CD4-positive, alpha-beta T cell (primary cell): ENCODE data around the gene SEMA5A. TPM values are rescaled to one million over a fixed set of nuclear protein-coding genes. Genes with fewer than 3 reads are reported as not detected.

Experiments
- ATAC-seq: fragments of 200-7000 bp; cut with Tn5 transposase; one replicate; pipeline ENCODE4 v1.10.0; 2022; ENCODE audit warnings: mild to moderate bottlenecking; ENCODE audit not compliant: poor library complexity
- CTCF ChIA-PET: fragments of 350-600 bp; sonication (Branson Sonifier 250); formaldehyde crosslinking; loops from one replicate; lab custom pipeline; 2021; ENCODE audit warnings: antibody characterized with exemption, inconsistent platforms; lab: Charles Lee
- POLR2A ChIA-PET: fragments of 350-600 bp; sonication (Branson Sonifier 250); formaldehyde crosslinking; loops from one replicate; lab custom pipeline; 2021; ENCODE audit warnings: antibody characterized with exemption, inconsistent platforms; lab: Charles Lee
- DNase-seq, 14 experiments: peaks; one replicate each; pipeline ENCODE4 v3.0.0-alpha.2; 2013 to 2020; ENCODE audit warnings: mixed read lengths in 2 of 14
- H3K27ac ChIP-seq, 2 donors: one replicate each; pipeline versions ENCODE4 v1.5.1 to v1.7.0; 2013; ENCODE audit warnings: low read length in 2 of 2, low read depth in 1 of 2, mild to moderate bottlenecking in 1 of 2
- H3K27me3 ChIP-seq, 2 experiments: 1 replicate in 1 of 2; 2 replicates in 1 of 2; pipeline versions ENCODE4 v1.6.1 to v1.7.0; 2013; ENCODE audit warnings: low read length in 2 of 2, control low read depth in 1 of 2, mild to moderate bottlenecking in 1 of 2, moderate library complexity in 1 of 2; ENCODE audit not compliant: insufficient read depth in 2 of 2, control insufficient read depth in 1 of 2
- H3K36me3 ChIP-seq: one replicate; pipeline ENCODE4 v1.6.1; 2013; ENCODE audit warnings: low read length, control low read depth; ENCODE audit not compliant: insufficient read depth
- H3K4me1 ChIP-seq: one replicate; pipeline ENCODE4 v1.6.1; 2013; ENCODE audit warnings: low read length, control low read depth; ENCODE audit not compliant: insufficient read depth
- H3K4me3 ChIP-seq: one replicate; pipeline ENCODE4 v1.5.1; 2013; ENCODE audit warnings: mild to moderate bottlenecking, low read length, moderate library complexity
- H3K9me3 ChIP-seq, 2 experiments: 1 replicate in 1 of 2; 2 replicates in 1 of 2; pipeline versions ENCODE4 v1.6.1 to v1.7.0; 2013; ENCODE audit warnings: low read length in 2 of 2, mild to moderate bottlenecking in 2 of 2, control low read depth in 1 of 2, moderate library complexity in 1 of 2; ENCODE audit not compliant: control insufficient read depth in 1 of 2, insufficient read depth in 1 of 2
- H3K27ac Mint-ChIP-seq: one replicate; pipeline ENCODE4 v1.8.0; 2020; ENCODE audit warnings: mixed read lengths
- H3K27me3 Mint-ChIP-seq: one replicate; pipeline ENCODE4 v1.8.0; 2021; ENCODE audit warnings: mixed read lengths
- H3K36me3 Mint-ChIP-seq: one replicate; pipeline ENCODE4 v1.8.0; 2021; ENCODE audit warnings: low read depth, mixed read lengths
- H3K4me1 Mint-ChIP-seq: one replicate; pipeline ENCODE4 v1.8.0; 2021; ENCODE audit warnings: low read depth, mixed read lengths
- H3K4me3 Mint-ChIP-seq: one replicate; pipeline ENCODE4 v1.8.0; 2020; ENCODE audit warnings: mild to moderate bottlenecking, mixed read lengths
- H3K9me3 Mint-ChIP-seq: one replicate; pipeline ENCODE4 v1.8.0; 2020; ENCODE audit warnings: mixed read lengths
- intact Hi-C, 2 experiments: fragments of 100-400 bp; cut with DNase I in 1 of 2; cut with micrococcal nuclease in 1 of 2; formaldehyde crosslinking; loops; one replicate each; pipeline versions ENCODE4 v1.15.1 to v1.9.0; 2023 to 2025; cut with DNase I, micrococcal nuclease
- total RNA-seq, 174 experiments: library from RNA in 2 of 174; stranded (reverse) in 2 of 174; gene quantifications; one replicate each; pipeline ENCODE4 v1.2.3 and lab custom pipeline; 2021 to 2026
- TF ChIP-seq, protein P1 (sequence below): fragments of 200-600 bp; IDR thresholded peaks from one replicate; pipeline ENCODE4 v1.8.0; 2022; ENCODE audit warnings: antibody characterized with exemption, mild to moderate bottlenecking

The SEMA5A gene
- total RNA-seq, 2 experiments from 2014 or later, result 2.0 to 2.9 TPM

DNA sequence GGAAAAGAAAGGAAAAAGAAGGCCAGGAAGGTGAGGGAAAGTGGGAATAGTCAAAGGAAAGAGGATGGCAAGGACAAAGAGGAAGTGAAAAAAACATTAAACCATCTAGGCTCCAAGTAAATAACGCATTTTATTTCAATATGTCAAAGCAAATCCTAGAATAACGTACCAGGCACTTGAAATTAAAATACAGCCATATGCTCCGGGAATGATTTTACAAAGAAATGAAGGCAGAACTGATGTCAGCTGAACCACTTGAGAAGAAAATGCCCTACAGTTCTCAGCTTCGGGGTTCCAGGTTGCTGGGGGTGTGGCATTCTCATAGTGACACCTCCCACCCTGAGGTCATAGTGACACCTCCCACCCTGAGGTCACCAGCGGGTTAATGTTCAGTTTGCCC lies 281.6 kb downstream of the SEMA5A start:
- intact Hi-C loops, result no loop called here
- no peak overlapping the region for H3K27ac ChIP-seq
- H3K36me3 ChIP-seq, result no peaks in the 10 kb centered on the region
- Mint-ChIP-seq H3K27ac (no peak overlapping the region), H3K36me3 (no peaks in the 10 kb centered on the region), H3K4me1 (no peaks in the 10 kb centered on the region), H3K27me3 (no peaks in the 10 kb centered on the region), H3K9me3 (peaks cover 5% of the 10 kb centered on the region), H3K4me3 (no peak overlapping the region)
- DNase-seq, result no peak
- H3K4me3 ChIP-seq, result no peak overlapping the region
- ChIA-PET CTCF (no interaction called here), POLR2A (no interaction called here)
- TF ChIP-seq, protein P1, sequence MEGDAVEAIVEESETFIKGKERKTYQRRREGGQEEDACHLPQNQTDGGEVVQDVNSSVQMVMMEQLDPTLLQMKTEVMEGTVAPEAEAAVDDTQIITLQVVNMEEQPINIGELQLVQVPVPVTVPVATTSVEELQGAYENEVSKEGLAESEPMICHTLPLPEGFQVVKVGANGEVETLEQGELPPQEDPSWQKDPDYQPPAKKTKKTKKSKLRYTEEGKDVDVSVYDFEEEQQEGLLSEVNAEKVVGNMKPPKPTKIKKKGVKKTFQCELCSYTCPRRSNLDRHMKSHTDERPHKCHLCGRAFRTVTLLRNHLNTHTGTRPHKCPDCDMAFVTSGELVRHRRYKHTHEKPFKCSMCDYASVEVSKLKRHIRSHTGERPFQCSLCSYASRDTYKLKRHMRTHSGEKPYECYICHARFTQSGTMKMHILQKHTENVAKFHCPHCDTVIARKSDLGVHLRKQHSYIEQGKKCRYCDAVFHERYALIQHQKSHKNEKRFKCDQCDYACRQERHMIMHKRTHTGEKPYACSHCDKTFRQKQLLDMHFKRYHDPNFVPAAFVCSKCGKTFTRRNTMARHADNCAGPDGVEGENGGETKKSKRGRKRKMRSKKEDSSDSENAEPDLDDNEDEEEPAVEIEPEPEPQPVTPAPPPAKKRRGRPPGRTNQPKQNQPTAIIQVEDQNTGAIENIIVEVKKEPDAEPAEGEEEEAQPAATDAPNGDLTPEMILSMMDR, result no peak
- ATAC-seq, result no peak
- H3K9me3 ChIP-seq, result peaks cover 0 to 4% of the 10 kb centered on the region in 2 experiments
- no peaks in the 10 kb centered on the region for H3K4me1 ChIP-seq
- no peaks in the 10 kb centered on the region for H3K27me3 ChIP-seq

DNA sequence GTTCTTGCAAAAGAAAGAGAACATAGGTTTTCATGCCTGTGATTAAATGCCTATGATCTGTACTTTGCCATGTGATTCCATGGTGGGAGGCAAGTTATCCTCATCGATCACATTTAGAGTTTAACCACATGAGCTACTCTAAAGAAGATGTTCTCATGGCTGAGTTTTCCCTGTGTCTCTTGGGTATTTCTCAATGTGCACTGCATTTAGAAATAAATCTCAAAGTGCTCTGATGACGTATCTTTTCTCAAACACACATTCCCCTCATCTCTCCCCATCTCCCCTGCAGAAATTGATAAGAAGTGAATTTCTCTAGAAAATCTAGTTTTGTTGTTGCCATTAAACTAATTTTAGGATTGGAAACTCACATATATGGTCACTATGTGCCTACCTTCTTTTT lies 282.2 kb downstream of the SEMA5A start:
- TF ChIP-seq, protein P1, result no peak
- Mint-ChIP-seq H3K4me1 (no peaks in the 10 kb centered on the region), H3K27me3 (no peaks in the 10 kb centered on the region)

DNA sequence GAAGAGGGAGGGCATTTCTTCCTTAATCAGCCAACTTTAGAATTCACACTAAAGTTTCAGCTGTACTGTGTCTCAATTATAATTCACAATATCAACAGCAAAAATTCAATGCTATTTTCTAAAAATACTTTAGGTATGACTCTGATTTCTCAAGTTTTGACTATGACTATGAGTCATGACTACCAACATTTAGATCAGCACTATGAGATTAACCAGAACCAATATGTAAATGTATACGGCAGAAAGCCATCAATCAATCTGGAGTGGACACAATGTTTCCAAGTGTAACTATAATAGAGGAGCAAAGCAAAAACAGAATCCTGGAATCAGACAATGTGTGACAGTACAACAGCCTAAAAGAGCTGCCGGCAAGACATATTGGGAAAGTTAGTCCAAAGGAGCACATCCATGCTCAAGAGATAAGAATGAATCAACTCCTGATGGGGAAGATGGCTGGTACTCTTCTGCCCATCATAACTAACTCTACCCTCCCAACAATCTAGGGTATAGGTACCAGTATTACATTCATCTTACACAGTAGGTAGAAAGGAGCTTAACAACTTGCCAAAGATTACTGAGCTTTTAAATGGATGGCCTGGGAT lies 294.4 kb downstream of the SEMA5A start:
- intact Hi-C loops, result no loop called here
- TF ChIP-seq, protein P1, result no peak
- no peak overlapping the region for H3K27ac ChIP-seq
- DNase-seq (no peak), ATAC-seq (no peak)
- Mint-ChIP-seq H3K27me3 (no peaks in the 10 kb centered on the region), H3K27ac (no peak overlapping the region), H3K9me3 (peaks cover 5% of the 10 kb centered on the region), H3K4me1 (no peaks in the 10 kb centered on the region), H3K4me3 (no peak overlapping the region), H3K36me3 (no peaks in the 10 kb centered on the region)
- CTCF ChIA-PET, result no interaction called here
- H3K4me1 ChIP-seq, result no peaks in the 10 kb centered on the region
- H3K36me3 ChIP-seq, result no peaks in the 10 kb centered on the region
- H3K27me3 ChIP-seq, result no peaks in the 10 kb centered on the region
- no peaks in the 10 kb centered on the region for H3K9me3 ChIP-seq
- POLR2A ChIA-PET, result no interaction called here
- H3K4me3 ChIP-seq, result no peak overlapping the region

More for the DNA sequence above, 282.2 kb downstream of the SEMA5A start:
- Histone ChIP-seq H3K27me3 (no peaks in the 10 kb centered on the region), H3K4me3 (no peak overlapping the region), H3K9me3 (peaks cover 0 to 7% of the 10 kb centered on the region in 2 experiments), H3K27ac (no peak overlapping the region), H3K36me3 (no peaks in the 10 kb centered on the region), H3K4me1 (no peaks in the 10 kb centered on the region)
- no peak overlapping the region for H3K27ac Mint-ChIP-seq
- intact Hi-C loops, result no loop called here
- H3K9me3 Mint-ChIP-seq, result peaks cover 5% of the 10 kb centered on the region
- ChIA-PET CTCF (no interaction called here), POLR2A (no interaction called here)
- no peak for ATAC-seq
- DNase-seq, result no peak
- H3K36me3 Mint-ChIP-seq, result no peaks in the 10 kb centered on the region
- H3K4me3 Mint-ChIP-seq, result no peak overlapping the region
